Left ventricle myocardium superior (tissue), 1 donor: ENCODE measurements around the gene LUZP2. TPM values are rescaled to one million over a fixed set of nuclear protein-coding genes. Genes with fewer than 3 reads are reported as not detected.
A peak's percentile ranks its signal among the peaks of the same experiment; 100 is the strongest.
"Not testable (repeated sequence)": the region's sequence is repeated elsewhere in the genome, so short reads cannot be mapped to it uniquely, and the experiment has no call there.

ENCODE experiments used
- ATAC-seq: fragments of 200-7000 bp; cut with Tn5 transposase; one replicate; pipeline ENCODE4 v1.9.1; 2020; ENCODE audit warnings: mild to moderate bottlenecking, moderate library complexity
- DNase-seq: peaks from one replicate; pipeline ENCODE4 v3.0.0-alpha.2; 2020
- intact Hi-C: fragments of 100-400 bp; cut with micrococcal nuclease; formaldehyde crosslinking; loops from one replicate; pipeline ENCODE4 v1.11.0; 2022
- total RNA-seq: library from RNA; stranded (reverse); fragmentation: NEBNext Ultra II Directional; extraction: Animal tissue kit (Norgen Biotek cat#: 25700); gene quantifications from one replicate; pipeline ENCODE4 v1.2.1, GENCODE V29; 2021
- donor health status: DM: no; HTN: yes; CAD: no; lungs with severe emphysema.

The LUZP2 gene
- total RNA-seq, 1 donor from 2014 or later: not detected

DNA sequence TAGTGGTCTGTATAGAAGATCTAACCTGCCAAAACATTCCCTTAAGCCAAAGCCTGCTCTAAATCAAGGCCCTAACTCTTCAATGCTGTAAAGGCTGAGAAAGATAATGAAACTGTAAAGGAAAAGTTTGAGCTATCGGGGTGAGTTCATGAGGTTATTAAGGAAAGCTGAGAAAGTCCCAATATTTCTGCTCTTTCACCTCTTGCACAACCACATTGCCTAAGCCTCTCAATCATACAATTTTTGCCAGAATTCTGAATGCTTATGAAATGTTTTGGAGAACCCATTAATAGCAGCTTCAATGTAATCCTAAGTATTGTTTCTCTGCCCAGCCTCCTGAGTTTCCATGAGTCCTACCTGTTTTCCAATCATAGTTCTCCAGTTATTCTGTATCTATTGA is 373.2 kb downstream of the LUZP2 start:
- DNase-seq (no peak), ATAC-seq (no peak)
- intact Hi-C loops: no loop called here

DNA sequence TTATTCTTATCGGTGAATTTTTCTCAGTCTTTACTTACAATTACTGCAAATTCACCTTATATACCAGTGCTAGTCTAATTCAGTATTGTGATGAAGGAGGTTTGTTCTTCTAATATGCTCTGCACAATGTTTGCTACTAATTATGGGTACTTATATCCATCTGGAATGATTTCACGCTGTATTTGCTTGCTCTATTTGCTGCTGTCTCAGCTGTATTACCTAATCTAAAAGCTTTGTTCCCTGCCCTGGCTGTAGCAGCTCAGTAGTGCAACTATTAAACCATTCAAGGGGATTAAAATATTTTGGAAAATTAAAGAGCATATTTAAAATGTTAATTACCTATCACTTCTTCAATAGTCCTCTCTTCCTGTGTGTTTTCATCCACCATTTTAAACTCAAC is 375.3 kb downstream of the LUZP2 start:
- ATAC-seq: no peak
- intact Hi-C loops: no loop called here
- DNase-seq: no peak

DNA sequence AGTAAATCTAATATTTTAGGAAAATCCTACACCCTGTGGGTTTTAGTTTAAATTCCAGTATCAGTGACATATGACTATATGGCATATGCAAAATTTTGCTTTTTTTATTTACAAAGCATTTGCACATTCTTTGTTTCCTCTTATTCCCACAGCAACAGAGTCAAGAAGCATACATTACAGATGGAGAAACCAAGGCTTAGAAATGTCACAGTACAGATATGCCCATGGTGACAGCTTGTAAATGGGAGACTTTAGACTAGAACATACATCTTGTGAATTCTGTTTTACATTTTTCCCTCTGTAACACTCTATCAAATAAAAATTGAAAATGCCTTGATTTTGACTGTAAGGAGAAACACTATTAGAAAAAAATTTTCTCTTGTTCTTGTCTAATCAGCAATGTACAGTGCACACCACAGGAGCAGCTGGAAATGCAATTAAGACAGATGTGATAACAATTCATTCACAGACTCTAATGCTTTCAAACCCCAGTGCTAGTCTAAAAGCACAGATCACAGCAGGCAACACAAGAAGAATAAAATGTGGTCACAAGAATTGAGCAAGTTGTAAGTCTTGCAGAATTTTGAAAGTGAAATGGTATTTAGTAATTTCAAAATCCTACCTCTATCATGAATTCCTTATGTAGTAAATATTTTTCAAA is 375.9 kb downstream of the LUZP2 start:
- DNase-seq (no peak), ATAC-seq (no peak)
- intact Hi-C loops: no loop called here

DNA sequence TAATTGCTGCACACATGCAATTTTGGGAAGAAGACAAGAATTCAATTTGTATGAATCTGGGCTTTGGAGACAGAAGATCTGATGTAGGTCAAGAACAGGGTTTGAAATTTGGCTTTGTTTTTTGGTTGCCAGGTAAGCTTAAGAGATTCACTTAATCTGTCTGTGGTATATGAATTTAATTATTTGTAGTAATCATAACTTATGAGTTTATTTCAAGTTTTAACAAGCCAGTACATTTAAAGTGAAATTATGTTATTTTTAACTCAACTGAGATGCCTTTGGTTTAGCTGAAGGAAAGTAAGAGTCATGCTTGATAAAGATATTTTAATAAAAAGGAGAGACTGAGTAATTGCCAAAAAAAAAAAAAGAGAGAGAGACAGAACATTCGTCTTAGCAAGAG is 384.1 kb downstream of the LUZP2 start:
- no peak for DNase-seq
- no peak for ATAC-seq
- intact Hi-C loops: no loop called here

DNA sequence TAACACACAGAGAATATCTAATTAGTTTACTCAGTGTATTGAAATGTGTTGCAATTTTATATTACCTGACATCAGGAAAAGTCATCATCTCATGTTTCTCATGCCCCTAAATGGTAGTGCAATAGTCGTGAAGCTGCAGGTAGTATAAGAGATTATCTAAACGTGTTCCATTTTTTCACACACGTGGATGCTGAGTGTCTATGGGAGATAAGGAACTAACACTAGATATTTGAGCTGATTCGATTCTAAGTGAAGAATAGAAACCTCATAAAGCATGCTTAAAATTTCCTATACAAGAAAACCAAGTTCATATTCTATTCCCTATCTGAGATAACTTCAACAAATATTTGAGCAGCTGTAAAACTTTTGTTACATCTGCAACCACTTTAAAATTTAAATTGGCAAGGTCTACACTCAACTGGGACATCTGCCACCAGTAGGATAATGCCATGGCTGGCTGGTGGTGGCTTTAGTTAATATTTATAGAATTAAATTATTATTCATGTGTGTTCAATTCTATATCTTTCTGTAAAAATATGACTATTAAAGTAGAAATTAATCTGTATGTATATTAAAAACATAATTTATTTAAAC is 388.8 kb downstream of the LUZP2 start:
- intact Hi-C loops: no loop called here
- ATAC-seq (no peak), DNase-seq (no peak)

DNA sequence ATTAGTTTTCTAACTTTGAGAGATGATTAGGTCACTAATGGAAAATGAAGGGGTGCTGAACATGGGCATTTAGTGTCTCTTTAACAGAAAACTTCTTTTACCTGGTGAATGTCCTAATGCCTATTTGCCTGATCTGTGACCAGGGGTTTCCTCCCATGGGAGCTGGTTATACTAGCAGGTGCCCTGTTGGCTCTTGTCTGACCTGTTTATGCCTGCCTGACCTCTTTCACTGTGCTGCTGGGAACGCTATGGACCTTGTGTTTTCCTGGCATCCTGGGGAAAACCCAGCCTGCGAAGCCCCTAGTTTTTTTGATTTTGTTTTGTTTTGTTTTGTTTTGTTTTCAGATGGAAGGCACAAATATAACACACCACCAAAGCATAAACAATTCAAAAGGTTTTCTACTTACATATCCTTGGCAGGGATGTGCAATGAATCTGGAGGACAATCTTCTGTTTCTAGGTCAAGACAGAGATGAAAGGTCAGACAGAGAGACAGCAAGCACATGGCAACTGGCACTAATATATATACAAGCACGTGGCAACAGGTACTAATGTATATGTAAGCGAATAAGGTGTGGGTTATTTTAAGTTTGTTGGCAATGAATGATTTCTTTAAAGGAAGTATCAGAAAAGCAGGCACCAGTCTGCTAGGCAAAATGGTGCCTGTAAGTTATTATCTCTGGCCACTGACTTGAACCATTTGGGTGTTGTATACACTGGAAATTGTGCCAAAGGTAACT is 390.2 kb downstream of the LUZP2 start:
- no peak for DNase-seq
- ATAC-seq: no peak
- intact Hi-C loops: no loop called here

DNA sequence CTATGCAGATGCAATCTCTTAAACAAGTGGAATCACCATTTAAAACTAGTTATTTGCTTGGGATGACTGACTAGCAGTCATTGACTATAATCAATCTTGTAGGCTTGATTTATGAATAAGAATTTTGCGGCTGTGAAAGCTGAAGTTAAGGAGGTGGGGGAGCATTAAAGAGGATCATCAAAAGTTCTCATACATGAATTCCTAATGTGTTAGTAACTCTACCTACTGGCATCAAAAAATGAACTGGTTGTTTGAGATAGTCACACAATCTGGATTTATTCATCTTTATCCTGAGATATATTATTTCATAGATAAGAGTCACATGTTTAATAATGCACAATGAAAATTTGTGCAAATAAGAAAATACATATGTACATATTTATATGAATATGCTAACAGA is 393.6 kb downstream of the LUZP2 start:
- intact Hi-C loops: no loop called here
- ATAC-seq (no peak), DNase-seq (no peak)

DNA sequence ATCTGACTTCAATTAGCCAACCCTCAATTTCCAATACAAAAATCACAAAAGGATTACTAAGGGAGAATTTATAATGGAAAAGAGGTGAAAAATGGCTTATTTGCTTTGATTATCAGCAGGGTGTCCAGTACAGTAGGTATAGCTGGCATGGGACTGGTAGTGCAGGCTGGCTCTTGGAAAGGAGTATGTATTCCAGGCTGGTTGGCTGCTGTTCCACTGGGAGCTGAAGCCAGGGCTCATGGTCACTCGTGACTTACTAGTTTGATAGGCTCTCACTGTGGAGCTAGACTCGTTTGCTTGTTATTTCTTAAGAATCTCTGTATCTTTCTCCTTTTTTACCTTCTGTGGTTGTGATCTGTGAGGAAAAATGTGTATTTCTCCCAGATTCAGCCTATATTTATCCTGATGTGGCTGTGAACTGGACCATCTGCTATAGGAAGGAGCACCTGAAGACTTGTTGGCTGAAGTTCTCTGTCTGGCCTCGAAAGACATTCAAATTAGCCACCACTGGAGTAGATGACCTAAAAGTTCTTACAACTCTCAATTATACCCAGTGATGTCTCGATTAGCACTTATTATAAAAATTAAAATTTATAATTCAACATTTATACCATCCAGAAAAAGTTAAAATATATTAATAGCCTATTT is 395.1 kb downstream of the LUZP2 start:
- intact Hi-C loops, DNase-seq: not testable (repeated sequence)
- ATAC-seq: peak; percentile 93

DNA sequence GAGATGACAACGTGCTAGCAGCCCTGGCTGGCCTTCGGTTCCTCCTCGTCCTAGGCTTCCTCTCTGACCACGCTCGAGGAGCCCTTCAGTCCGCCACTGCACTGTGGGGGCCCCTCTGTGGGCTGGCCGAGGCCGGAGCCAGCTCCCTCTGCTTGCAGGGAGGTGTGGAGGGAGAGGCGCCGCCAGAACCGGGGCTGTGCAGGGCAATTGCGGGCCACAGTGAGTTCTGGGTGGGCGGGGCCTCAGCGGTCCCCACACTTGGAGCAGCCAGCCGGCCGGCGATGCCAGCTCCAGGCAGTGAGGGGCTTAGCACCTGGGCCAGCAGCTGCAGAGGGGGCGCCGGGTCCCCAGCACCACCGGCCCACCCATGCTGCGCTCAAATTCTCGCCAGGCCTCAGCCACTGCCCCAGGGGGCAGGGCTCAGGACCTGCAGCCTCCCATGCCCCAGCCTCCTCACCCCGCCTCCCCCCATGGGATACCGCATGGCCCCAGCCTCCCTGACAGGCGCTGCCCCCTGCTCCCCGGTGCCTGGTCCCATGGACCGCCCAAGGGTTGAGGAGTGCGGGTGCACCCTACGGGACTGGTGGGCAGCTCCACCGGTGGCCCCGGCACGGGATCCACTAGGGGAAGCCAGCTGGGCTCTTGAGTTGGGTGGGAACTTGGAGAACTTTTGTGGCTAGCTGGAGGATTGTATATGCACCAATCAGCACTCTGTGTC is 399.4 kb downstream of the LUZP2 start:
- DNase-seq (no peak), ATAC-seq (no peak)
- intact Hi-C loops: no loop called here

DNA sequence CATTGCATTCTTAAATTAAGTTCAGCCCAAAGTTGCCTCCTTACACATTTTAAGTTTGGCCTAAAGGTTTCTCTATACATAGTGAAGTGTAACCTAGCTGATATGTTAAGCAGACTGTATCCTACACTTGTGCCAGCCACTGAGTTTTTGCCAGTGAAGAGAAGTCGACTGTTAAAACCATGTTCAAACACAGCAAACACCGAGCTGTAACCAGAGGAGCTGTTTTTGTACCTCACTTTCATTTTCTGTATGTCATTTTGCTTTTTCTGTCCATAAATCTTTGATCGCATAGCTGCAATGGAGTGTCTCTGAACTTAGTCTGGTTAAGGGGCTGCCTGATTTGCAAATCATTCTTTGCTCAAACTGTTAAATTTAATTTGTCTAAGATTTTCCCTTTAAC is 403.7 kb downstream of the LUZP2 start:
- DNase-seq (no peak), ATAC-seq (no peak)
- intact Hi-C loops: no loop called here

DNA sequence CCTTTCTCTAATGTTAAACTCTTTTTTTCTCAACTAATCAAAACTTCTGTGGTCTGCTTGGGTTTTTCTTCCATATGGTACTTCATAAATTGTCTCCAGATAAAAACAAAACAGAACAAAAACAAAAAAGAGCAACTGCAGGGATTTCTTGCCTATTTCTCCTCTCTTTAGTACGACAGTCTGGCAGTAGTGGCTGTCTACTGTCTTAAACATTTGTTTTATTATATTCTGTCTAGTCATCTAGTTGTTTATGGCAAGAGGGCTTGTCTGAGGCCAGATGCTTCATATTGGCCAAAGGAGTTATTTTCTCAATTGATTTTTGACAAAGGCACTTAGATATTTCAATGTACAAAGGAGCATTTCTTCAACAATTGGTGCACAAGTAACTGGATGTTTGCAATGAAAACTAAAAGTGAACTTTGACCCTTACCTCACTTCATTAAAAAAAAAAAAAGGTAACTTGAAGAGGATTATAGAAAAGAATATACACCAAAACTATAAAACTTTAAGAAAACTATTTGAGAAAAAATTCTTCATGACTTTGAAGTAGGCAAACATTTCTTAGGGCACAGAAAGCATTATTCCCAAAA is 404.2 kb downstream of the LUZP2 start:
- intact Hi-C loops: no loop called here
- no peak for ATAC-seq
- DNase-seq: no peak

DNA sequence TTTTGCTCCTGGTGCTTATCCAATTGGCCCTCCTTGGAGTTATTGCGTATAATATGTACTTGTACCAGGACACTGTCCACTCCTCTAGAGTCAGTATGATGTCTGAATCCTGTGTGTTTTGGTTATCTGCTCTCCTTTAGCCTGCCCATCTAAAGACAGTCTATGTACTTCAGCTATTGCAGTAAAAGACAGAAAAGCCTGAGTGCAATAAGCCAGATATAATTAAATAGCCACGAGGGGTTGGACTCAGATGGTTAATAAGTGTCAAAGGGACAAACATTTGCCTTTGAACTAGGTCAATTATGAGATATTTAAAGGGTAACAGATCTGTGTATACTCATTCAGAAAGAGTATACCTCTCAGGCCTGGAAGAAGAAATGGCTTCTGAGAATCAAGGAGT is 406.7 kb downstream of the LUZP2 start:
- intact Hi-C loops: no loop called here
- ATAC-seq: no peak
- no peak for DNase-seq

DNA sequence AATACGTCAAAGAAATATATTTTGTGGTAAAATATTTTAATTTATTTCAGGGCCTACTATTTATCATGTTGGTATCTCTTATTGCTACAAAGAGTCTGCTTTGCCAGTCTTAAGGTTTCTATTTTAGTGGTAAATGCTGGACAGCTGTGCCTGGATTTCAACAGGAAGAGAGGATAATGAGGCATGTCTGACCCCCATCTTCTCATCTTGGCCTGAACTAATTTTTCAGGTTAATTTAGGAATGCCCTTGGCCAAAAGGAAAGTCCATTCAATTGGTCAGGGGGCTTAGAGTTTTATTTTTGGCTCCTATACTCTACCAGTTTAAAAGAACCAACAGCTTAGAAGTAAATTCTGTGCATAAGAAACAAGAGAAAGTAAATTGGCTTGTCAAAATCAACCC is 428.2 kb downstream of the LUZP2 start:
- intact Hi-C loops: no loop called here
- DNase-seq: no peak
- ATAC-seq: no peak

DNA sequence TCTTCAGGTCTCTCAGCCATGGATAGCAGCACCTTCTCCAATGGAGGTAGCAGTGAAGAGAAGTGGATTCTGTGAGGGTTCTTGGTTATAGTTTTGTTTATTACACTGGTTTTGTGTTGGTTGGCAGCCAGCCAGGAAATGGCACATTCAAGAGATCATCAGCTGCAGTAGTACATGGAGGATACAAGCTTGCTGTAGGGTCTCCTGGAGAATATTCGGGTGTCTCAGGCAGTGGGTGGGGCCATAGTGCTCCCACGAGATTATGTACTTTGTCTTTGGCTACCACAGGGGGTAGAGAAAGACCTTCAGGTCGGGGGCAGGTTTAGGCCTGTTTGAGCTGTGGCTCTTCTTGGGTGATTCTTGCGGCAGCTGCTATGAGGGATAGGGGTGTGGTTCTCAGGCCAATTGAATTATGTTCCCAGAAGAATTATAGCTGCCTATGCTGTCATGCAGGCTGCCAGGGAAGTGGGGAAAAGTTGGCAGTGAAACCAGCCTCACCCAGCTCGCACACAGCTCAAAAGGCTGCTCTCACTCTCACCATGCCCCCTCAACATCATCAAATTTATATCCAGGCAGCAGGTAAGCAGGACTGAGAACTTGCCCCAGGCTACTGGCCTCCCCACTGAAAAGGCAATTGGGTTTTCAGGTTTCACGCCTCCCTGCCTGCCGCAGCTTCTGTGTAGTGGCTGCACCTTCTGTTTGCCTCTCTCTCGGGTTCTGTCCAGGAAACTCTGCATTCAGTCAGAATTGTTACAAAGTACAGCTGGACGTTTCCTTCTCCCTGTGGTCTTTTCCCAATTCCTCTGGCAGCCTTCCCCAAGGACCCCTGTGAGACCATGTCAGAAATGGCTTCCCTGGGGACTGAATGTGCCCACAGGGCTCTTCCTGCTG is 435.5 kb downstream of the LUZP2 start:
- ATAC-seq (no peak), DNase-seq (no peak)
- intact Hi-C loops: no loop called here

DNA sequence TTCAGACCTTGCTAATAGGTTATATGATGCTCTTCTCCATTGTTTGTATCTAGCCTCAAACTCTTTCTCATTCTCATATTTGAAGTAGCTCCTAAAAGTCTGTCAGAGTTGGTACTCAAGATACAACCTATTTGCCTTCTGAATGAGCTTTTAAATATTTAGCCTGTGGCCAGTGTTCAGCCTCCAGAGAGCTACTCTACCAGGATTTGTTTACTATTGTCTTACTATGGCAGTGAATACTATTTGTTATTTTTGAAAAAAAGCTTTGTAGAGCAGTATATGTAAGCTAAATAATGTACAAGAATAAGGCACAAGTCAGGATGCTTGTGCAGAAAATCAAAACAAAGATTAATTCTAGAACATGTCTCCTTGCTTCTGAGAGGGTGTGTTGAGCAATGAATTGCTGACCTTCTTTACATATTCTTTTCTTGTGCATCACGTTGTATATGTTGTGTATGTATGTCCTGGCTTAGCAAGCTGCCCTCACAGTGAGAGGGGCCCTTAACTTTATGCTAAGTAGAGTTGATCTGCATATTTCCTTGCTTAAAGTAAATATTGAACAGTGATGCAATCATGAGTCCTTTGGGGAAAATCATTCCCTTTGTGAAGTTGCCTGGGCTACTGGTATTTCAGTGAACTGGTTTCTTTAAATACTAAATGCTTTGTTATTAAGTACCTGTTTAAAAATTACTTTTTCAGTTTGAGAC is 438.0 kb downstream of the LUZP2 start:
- ATAC-seq (no peak), DNase-seq (no peak)
- intact Hi-C loops: no loop called here

DNA sequence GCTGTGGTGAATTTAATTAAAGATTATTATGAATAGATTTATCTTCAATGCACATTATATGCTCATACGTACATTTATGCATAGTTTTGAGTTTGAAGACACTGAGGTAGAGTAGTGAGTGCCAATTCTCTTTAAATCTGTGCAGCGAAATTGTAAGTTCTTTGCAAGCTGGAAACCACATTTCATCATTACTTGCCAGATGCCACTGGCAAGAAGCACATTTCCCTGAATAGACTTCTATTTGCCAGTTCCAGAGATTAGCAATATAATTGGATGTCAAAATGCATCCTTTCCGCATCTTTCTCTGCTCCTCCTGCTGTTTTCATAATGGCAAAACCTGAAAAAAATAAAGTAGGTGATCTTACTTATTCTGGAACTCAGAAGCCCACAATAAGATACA is 448.0 kb downstream of the LUZP2 start:
- no peak for DNase-seq
- no peak for ATAC-seq
- intact Hi-C loops: no loop called here

DNA sequence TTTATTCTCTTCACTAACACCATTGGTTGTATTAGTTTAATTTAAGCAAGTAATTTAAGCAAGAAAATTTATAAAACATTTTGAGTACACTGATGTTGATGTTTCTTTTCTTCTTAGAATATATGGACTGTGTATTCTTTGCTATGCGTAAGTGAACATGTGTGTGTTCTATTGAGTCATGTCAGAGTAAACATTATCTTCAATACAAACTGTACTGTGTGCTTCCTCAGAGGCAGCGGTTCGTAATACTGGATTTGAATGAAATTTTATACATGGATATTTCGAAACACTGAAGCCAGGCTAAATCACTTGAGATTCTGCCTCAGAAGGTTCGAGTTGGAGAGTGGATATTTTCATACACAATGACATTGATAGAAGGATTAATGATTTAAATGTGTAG is 452.6 kb downstream of the LUZP2 start:
- intact Hi-C loops: no loop called here
- DNase-seq (no peak), ATAC-seq (no peak)

DNA sequence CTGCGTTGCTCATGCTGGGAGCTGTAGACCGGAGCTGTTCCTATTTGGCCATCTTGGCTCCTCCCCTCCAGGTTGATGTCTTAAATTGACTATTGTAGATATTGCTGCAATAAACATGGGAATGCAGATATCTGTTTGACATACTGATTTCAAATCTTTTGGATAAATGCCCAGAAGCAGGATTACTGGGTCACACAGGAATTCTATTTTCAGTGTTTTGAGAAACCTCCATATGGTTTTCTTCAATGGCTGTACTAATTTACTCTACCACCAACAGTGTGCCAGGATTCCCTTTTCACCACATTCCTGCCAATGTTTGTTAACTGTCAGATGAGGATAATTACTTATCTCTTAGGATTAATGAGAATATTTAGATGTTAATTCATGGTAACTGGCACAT is 467.0 kb downstream of the LUZP2 start:
- no peak for ATAC-seq
- no peak for DNase-seq
- intact Hi-C loops: no loop called here
